Measurements from ENCODE around the gene CCDC141.

CCDC141 gene

GRCh38 chr2:178962152-178962551 lies 87.8 kb downstream of the CCDC141 start:
- no peak for DNase-seq

DNA sequence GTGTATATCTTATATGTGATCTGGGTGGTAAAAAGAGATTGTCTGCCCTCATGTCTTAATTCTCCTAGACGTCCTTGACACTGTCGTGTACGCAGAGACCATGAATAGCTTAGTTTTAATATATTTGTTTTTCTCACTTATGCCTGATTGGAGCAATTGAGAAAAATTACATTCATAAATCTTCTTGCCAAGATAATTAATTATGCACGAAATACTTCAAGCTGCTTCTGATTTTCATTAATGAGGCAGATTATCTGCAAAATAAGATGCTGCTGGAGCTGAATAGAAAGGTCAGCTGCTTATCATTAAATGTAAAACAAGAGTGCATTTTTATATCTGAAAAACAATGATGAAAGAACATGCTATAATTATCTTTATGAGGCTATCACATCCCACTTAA lies 95.9 kb downstream of the CCDC141 start:
- DNase-seq = no peak

- no peak for DNase-seq
Observed at GRCh38 chr2:178951266-178952006, 98.5 kb downstream of the CCDC141 start.

DNA sequence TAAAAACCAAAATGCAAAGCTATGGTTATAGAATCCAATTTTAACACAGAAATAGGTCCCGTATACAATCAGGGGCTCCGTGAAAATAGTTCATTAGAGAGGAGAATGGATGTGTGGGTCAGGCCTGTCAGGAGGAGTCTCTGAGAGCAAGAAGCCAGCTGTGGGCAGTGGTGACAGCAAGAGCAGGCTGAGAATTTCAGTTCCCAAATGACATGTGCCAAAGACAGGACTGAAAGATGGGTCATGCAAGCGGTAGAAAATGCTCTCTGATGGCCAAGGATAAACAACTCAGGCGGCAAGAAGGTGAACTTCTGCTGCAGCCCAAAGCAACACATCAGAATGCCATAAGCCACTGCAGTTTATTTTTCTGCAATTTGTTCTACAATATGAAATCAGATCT lies 100.4 kb downstream of the CCDC141 start:
- DNase-seq = no peak

DNA sequence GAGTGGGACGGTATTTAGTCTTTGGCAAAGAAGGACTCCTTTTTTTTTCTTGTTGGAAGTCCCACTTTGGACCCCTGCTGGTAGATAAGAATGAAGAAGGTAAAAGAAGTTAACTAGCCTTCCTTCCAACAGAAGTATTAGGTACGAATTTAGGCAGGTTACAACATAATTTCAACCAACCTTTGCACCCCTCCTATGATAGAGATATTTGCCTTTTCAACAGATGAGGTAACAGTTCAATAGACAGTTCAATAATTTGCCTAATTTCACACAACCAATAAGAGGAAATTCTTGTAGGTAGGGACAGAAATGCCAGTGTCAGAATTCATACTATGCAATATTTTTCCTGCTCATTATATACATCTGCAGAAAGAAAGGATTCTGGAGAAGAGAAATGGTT lies 100.8 kb downstream of the CCDC141 start:
- DNase-seq = no peak

GRCh38 chr2:178947006-178947405 lies 102.9 kb downstream of the CCDC141 start:
- DNase-seq = no peak

- no peak for DNase-seq
Observed at GRCh38 chr2:178946494-178946893, 103.4 kb downstream of the CCDC141 start.

- no peak for DNase-seq
Observed at GRCh38 chr2:178943745-178944144, 106.2 kb downstream of the CCDC141 start.

GRCh38 chr2:178934571-178934970 lies 115.4 kb downstream of the CCDC141 start:
- DNase-seq = no peak

GRCh38 chr2:178933493-178933892 lies 116.4 kb downstream of the CCDC141 start:
- no peak for DNase-seq

DNA sequence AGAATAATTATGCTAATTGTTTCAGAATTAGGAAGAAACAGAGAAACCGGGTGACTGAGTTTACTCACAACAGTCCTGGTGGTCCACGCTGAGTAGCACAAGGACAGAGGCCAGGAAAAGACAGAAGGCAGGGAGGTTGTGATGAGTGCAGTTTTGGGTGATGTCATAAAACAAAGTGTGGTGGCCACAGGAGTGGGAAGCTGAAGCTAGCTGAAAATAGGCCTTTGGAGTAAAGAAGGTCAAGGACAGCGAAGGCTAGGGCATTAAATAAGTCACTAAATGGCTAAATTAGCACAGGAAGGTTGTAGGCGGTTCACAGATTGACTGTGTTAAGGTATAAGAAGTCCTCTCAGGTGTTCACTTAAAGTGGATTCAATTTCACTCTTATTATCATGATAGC lies 121.9 kb downstream of the CCDC141 start:
- no peak for DNase-seq

- DNase-seq = no peak
Observed at GRCh38 chr2:178927173-178927572, 122.8 kb downstream of the CCDC141 start.

- DNase-seq = no peak
Observed at GRCh38 chr2:178924817-178925216, 125.1 kb downstream of the CCDC141 start.

GRCh38 chr2:178923546-178923945 lies 126.4 kb downstream of the CCDC141 start:
- no peak for DNase-seq

DNA sequence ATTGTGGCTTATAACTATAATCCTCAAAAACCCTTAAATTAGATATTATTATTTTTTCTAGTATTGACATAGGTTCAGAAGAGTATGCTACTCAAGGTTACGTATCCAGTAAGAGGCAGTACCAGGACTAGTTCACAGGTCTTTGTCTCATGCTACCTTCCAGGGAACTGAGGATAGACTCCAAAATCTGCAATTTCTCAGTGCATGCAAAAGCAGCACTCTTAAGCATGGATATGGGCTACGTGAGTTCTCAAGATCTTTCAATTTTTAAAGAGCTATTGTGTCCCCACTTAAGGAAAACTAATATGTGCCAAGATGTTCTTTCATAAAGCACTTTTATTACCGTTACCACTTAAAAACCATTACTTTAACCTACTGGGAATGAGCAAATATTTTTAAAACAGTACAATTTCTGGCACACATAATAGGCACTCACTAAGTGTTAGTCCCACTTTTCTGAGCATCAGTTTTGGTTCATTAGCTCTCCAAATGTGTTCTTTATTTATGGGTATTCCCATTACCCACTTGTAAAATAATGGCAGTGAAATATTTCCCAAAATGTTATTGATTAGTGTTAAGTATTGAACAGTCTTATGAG lies 128.9 kb downstream of the CCDC141 start:
- no peak for DNase-seq

- DNase-seq = no peak
Observed at GRCh38 chr2:178917555-178917954, 132.4 kb downstream of the CCDC141 start.

DNA sequence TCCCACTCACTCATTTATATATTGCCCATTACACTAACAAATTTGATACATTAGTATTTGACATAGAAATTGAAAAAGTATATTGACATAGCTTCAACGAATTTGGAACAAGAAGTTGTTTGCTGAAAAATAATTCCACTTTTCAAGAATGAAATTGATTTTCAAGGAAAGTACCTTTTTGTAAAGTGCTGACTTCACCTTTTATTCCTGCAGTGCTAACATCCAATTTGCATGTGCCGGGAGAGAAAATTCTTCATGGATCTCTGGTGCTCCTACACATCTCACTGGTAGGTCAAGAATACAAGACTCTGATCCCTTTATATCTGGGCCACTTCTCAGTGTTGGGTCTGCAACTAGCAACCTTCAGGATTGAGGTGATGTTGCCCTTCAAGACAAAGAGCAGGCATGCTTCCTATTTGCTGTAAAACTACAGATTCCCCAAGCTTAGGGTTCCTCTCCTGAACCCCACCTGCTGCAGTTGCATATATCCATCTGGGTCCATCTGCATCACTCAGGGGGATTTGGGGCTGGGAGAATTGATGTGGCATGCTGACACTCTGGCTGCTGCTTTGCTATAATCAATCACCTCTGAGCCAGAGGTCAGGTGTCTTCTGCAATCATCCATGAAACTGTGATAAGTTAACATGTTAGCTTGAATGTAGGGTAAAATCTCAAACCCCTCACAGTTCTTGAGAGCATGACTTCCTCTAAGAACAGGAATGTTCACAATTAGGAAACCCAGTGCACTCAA lies 134.3 kb downstream of the CCDC141 start:
- no peak for DNase-seq

DNA sequence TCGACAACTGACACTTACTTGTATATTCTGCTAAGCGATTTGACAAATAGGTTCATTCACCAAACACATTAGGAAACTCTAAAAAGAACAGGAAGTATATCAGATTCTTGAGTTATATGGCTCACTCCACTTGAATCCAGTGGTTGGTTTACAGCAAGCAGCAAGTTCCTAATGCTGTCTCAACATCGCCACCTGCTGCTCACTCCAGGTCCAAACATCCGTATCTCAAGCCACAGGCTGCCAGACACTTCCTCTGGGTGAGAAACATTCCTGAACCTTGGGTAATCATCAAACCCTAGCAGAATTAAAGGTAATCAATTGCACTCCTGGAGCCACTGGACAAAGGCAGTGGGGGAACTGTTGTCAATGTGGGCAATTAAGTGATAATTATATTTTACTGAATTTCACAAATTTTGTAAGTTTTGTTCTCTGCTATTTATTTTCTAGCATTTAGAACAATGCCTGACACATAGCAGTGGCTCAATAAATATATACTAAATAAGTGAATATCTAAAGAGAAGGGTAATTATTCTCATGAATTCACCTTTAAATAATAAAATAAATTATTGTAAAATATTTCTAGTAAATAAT lies 135.6 kb downstream of the CCDC141 start:
- peak; percentile 41 for DNase-seq

GRCh38 chr2:178913049-178913441 lies 136.9 kb downstream of the CCDC141 start:
- no peak for DNase-seq

GRCh38 chr2:178912416-178913048 lies 137.4 kb downstream of the CCDC141 start:
- DNase-seq = no peak

DNA sequence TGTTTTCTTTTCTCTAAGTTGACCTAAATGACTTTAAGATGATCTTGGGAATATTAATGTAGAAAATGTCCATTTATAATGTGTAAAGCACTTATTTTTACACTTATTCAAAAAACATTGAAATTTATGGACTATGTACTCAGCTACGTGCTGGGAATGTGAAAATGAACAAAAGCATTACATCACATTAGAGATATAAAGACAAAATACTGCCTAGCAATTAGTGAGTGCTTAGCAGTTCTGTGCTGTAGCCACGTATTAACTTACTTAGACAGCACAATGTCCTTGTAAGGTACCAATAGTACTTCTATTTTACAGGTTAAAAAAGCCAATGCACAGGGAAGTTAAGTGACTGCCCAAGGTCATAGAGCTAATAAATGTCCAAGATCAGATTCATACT lies 138.9 kb downstream of the CCDC141 start:
- DNase-seq = no peak

DNA sequence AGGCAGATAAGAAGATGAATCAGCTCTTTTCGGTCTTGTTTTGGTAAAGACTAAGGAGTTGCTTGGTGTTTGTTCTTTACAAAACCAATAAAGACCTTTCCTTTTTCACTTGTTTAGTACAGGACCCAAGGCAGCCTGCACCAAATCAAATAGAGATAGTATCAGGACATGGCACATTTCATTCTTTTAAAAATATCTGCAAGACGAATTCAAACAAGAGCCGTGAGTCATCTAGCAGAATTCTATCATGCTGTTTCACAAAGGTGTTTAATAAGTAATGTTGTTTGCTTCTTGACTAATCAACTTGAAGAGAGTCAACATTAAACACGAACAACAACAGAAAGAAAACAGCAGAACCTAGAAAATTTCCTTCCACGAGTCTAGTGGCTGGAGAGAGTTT lies 139.9 kb downstream of the CCDC141 start:
- no peak for DNase-seq

- DNase-seq = no peak
Observed at GRCh38 chr2:178909507-178909906, 140.4 kb downstream of the CCDC141 start.

Data from effector CD8-positive, alpha-beta T cell (primary cell).